Skeletal muscle tissue (tissue), 4 donors: ENCODE data around the gene ZNF444. TPM values are rescaled to one million over a fixed set of nuclear protein-coding genes. Genes with fewer than 3 reads are reported as not detected.

Source experiments
- H3K27ac ChIP-seq: one replicate; pipeline ENCODE4 v1.7.0; 2013; ENCODE audit warnings: mild to moderate bottlenecking, low read depth, low read length, inconsistent platforms
- H3K27me3 ChIP-seq, 3 donors: one replicate each; pipeline ENCODE4 v1.7.0; 2013; ENCODE audit warnings: low read length in 3 of 3; ENCODE audit not compliant: control insufficient read depth in 3 of 3, insufficient read depth in 3 of 3
- H3K36me3 ChIP-seq, 3 donors: one replicate each; pipeline ENCODE4 v1.7.0; 2013; ENCODE audit warnings: low read length in 3 of 3; ENCODE audit not compliant: control insufficient read depth in 3 of 3, insufficient read depth in 3 of 3
- H3K4me1 ChIP-seq, 3 donors: one replicate each; pipeline ENCODE4 v1.7.0; 2013; ENCODE audit warnings: low read length in 3 of 3, mild to moderate bottlenecking in 3 of 3; ENCODE audit not compliant: control insufficient read depth in 3 of 3, insufficient read depth in 3 of 3
- H3K4me3 ChIP-seq, 3 donors: one replicate each; pipeline ENCODE4 v1.7.0; 2013; ENCODE audit warnings: low read length in 3 of 3
- H3K9ac ChIP-seq, 3 donors: one replicate each; pipeline ENCODE4 v1.7.0; 2013; ENCODE audit warnings: low read length in 3 of 3, mild to moderate bottlenecking in 3 of 3, moderate library complexity in 2 of 3, low read depth in 1 of 3
- H3K9me3 ChIP-seq, 3 donors: one replicate each; pipeline ENCODE4 v1.7.0; 2013; ENCODE audit warnings: low read length in 3 of 3; ENCODE audit not compliant: control insufficient read depth in 3 of 3
- total RNA-seq: library from RNA; depleted of rRNA; stranded (reverse); fragments of >200 nt; gene quantifications from one replicate; pipeline ENCODE4 v1.2.3, GENCODE V29; 2014
- donor health status: Osteomylitis.

ZNF444 gene
- total RNA-seq, 1 donor from 2014 or later, result 7.3 TPM

GRCh38 chr19:56131651-56132050, 9.4 kb upstream of the ZNF444 start:
- Histone ChIP-seq H3K4me3 (no peak overlapping the region), H3K9me3 (no peaks in the 10 kb centered on the region), H3K36me3 (no peaks in the 10 kb centered on the region), H3K27me3 (no peaks in the 10 kb centered on the region), H3K9ac (no peak overlapping the region), H3K27ac (no peak overlapping the region), H3K4me1 (no peaks in the 10 kb centered on the region)

- no peaks in the 10 kb centered on the region for H3K9me3 ChIP-seq
- no peak overlapping the region for H3K27ac ChIP-seq
- no peaks in the 10 kb centered on the region for H3K36me3 ChIP-seq
- H3K4me3 ChIP-seq, result no peak overlapping the region
- no peaks in the 10 kb centered on the region for H3K27me3 ChIP-seq
- H3K4me1 ChIP-seq, result no peaks in the 10 kb centered on the region
- H3K9ac ChIP-seq, result peak overlapping the region in 1 of 3 donors; percentile 40
Measured at GRCh38 chr19:56132316-56132822, 8.7 kb upstream of the ZNF444 start.

- Histone ChIP-seq H3K4me3 (no peak overlapping the region), H3K9ac (no peak overlapping the region), H3K36me3 (no peaks in the 10 kb centered on the region), H3K4me1 (no peaks in the 10 kb centered on the region), H3K27ac (no peak overlapping the region), H3K27me3 (no peaks in the 10 kb centered on the region), H3K9me3 (no peaks in the 10 kb centered on the region)
Measured at GRCh38 chr19:56133858-56134653, 7.0 kb upstream of the ZNF444 start.

GRCh38 chr19:56134654-56134921, 6.5 kb upstream of the ZNF444 start:
- Histone ChIP-seq H3K27ac (no peak overlapping the region), H3K36me3 (no peaks in the 10 kb centered on the region), H3K9me3 (no peaks in the 10 kb centered on the region)

GRCh38 chr19:56136362-56136761, 4.7 kb upstream of the ZNF444 start:
- Histone ChIP-seq H3K27me3 (no peaks in the 10 kb centered on the region), H3K4me3 (no peak overlapping the region), H3K27ac (no peak overlapping the region), H3K9me3 (no peaks in the 10 kb centered on the region), H3K36me3 (no peaks in the 10 kb centered on the region), H3K4me1 (peaks cover 6 to 7% (median 7%) of the 10 kb centered on the region in 3 donors), H3K9ac (no peak overlapping the region)

More at GRCh38 chr19:56134654-56134921, 6.5 kb upstream of the ZNF444 start:
- H3K9ac ChIP-seq, result no peak overlapping the region
- no peaks in the 10 kb centered on the region for H3K4me1 ChIP-seq
- H3K27me3 ChIP-seq, result no peaks in the 10 kb centered on the region
- no peak overlapping the region for H3K4me3 ChIP-seq

GRCh38 chr19:56137405-56137804, 3.7 kb upstream of the ZNF444 start:
- H3K27ac ChIP-seq, result no peak overlapping the region
- no peaks in the 10 kb centered on the region for H3K27me3 ChIP-seq
- H3K9me3 ChIP-seq, result no peaks in the 10 kb centered on the region
- H3K9ac ChIP-seq, result no peak overlapping the region
- peaks cover 11 to 13% (median 13%) of the 10 kb centered on the region in 3 donors for H3K4me1 ChIP-seq
- H3K36me3 ChIP-seq, result no peaks in the 10 kb centered on the region
- no peak overlapping the region for H3K4me3 ChIP-seq

- Histone ChIP-seq H3K9ac (no peak overlapping the region), H3K9me3 (no peaks in the 10 kb centered on the region), H3K27ac (no peak overlapping the region), H3K36me3 (peaks cover 0 to 2% (median 0%) of the 10 kb centered on the region in 3 donors), H3K4me1 (peaks cover 13 to 20% (median 15%) of the 10 kb centered on the region in 3 donors), H3K4me3 (no peak overlapping the region), H3K27me3 (no peaks in the 10 kb centered on the region)
Measured at GRCh38 chr19:56138069-56138468, 3.0 kb upstream of the ZNF444 start.

- H3K9me3 ChIP-seq, result no peaks in the 10 kb centered on the region
- peaks cover 0 to 2% (median 0%) of the 10 kb centered on the region in 3 donors for H3K36me3 ChIP-seq
- H3K9ac ChIP-seq, result peak overlapping the region; percentile 80 to 93 (median 90)
- peaks cover 14 to 22% (median 15%) of the 10 kb centered on the region in 3 donors for H3K4me1 ChIP-seq
- peak overlapping the region; percentile 93 for H3K27ac ChIP-seq
- no peaks in the 10 kb centered on the region for H3K27me3 ChIP-seq
- peak overlapping the region; percentile 88 to 91 (median 89) for H3K4me3 ChIP-seq
Measured at GRCh38 chr19:56139847-56140582, 1.1 kb upstream of the ZNF444 start.

- H3K27ac ChIP-seq, result peak overlapping the region; percentile 93
- H3K36me3 ChIP-seq, result peaks cover 0 to 2% (median 0%) of the 10 kb centered on the region in 3 donors
- no peaks in the 10 kb centered on the region for H3K27me3 ChIP-seq
- H3K4me1 ChIP-seq, result peaks cover 14 to 22% (median 15%) of the 10 kb centered on the region in 3 donors
- peak overlapping the region; percentile 88 to 91 (median 89) for H3K4me3 ChIP-seq
- peak overlapping the region; percentile 38 to 74 (median 70) for H3K9ac ChIP-seq
- no peaks in the 10 kb centered on the region for H3K9me3 ChIP-seq
Measured at GRCh38 chr19:56141417-56141993, 418 bp downstream of the ZNF444 start.
